ENCODE measurements around the gene TMEM187. TPM values are rescaled to one million over a fixed set of nuclear protein-coding genes. Genes with fewer than 3 reads are reported as not detected.

TMEM187 gene
- total RNA-seq, 1 donor, result 6.9 TPM

- peaks cover 45% of the 10 kb centered on the region for H4K20me1 ChIP-seq (ENCODE audit: insufficient read depth, low read length)
- H3K27me3 ChIP-seq (ENCODE audit: insufficient read depth, low read length), result no peaks in the 10 kb centered on the region
- no peak overlapping the region for H2AFZ ChIP-seq (ENCODE audit: low read length)
- TF ChIP-seq, protein P1, sequence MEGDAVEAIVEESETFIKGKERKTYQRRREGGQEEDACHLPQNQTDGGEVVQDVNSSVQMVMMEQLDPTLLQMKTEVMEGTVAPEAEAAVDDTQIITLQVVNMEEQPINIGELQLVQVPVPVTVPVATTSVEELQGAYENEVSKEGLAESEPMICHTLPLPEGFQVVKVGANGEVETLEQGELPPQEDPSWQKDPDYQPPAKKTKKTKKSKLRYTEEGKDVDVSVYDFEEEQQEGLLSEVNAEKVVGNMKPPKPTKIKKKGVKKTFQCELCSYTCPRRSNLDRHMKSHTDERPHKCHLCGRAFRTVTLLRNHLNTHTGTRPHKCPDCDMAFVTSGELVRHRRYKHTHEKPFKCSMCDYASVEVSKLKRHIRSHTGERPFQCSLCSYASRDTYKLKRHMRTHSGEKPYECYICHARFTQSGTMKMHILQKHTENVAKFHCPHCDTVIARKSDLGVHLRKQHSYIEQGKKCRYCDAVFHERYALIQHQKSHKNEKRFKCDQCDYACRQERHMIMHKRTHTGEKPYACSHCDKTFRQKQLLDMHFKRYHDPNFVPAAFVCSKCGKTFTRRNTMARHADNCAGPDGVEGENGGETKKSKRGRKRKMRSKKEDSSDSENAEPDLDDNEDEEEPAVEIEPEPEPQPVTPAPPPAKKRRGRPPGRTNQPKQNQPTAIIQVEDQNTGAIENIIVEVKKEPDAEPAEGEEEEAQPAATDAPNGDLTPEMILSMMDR (IDR thresholded peaks at IDR 0.05; ENCODE audit: extremely low read depth, low read depth, low read length), result no peak
- H3K27ac ChIP-seq (ENCODE audit: low read depth, low read length), result no peak overlapping the region
- peaks cover 1% of the 10 kb centered on the region for H3K4me1 ChIP-seq (ENCODE audit: insufficient read depth, low read length)
- DNase-seq (ENCODE audit: insufficient read length, low spot score, missing footprints), result no peak
- peaks cover 47% of the 10 kb centered on the region for H3K79me2 ChIP-seq (ENCODE audit: insufficient read depth, low read length)
- H3K4me3 ChIP-seq (ENCODE audit: insufficient read depth, low read length), result no peak overlapping the region
- H3K4me2 ChIP-seq (ENCODE audit: insufficient read depth, low read length), result no peak overlapping the region
- peaks cover 50% of the 10 kb centered on the region for H3K36me3 ChIP-seq (ENCODE audit: insufficient read depth, low read length)
- H3K9me3 ChIP-seq (ENCODE audit: low read depth, low read length), result no peaks in the 10 kb centered on the region
These were observed 11.3 kb upstream of the TMEM187 start for GRCh38 chrX:153961292-153961691.

DNA sequence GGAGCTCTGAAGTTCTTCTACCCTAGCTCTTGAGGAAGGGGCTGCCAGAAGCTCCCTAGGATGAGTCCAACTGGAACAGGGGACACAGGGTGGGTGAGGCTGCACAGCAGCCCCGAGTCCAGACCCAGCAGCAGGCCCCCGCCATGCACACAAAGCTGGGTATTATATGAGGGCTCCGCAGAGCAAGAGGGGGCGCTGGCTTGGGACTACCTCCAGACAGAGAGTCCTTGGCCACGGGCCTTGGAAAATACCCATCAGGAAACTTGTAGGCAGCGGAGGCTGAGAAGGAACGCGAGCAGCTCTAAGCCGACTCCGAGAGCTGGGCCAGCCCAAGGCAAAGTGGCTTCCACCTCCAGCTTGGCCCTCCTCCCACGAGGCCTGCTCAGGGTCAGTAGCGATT is 9.0 kb upstream of the TMEM187 start:
- H3K27me3 ChIP-seq (ENCODE audit: insufficient read depth, low read length), result no peaks in the 10 kb centered on the region
- no peak overlapping the region for H3K27ac ChIP-seq (ENCODE audit: low read depth, low read length)
- TF ChIP-seq, protein P1 (IDR thresholded peaks at IDR 0.05; ENCODE audit: extremely low read depth, low read depth, low read length), result no peak
- H3K4me3 ChIP-seq (ENCODE audit: insufficient read depth, low read length), result no peak overlapping the region
- H4K20me1 ChIP-seq (ENCODE audit: insufficient read depth, low read length), result peaks cover 65% of the 10 kb centered on the region
- peaks cover 23% of the 10 kb centered on the region for H3K4me1 ChIP-seq (ENCODE audit: insufficient read depth, low read length)
- H3K79me2 ChIP-seq (ENCODE audit: insufficient read depth, low read length), result peaks cover 70% of the 10 kb centered on the region
- no peak overlapping the region for H3K4me2 ChIP-seq (ENCODE audit: insufficient read depth, low read length)
- no peak for DNase-seq (ENCODE audit: insufficient read length, low spot score, missing footprints)
- no peak overlapping the region for H2AFZ ChIP-seq (ENCODE audit: low read length)
- peaks cover 33% of the 10 kb centered on the region for H3K36me3 ChIP-seq (ENCODE audit: insufficient read depth, low read length)
- H3K9me3 ChIP-seq (ENCODE audit: low read depth, low read length), result no peaks in the 10 kb centered on the region

GRCh38 chrX:153964105-153964504 is 8.4 kb upstream of the TMEM187 start:
- no peaks in the 10 kb centered on the region for H3K27me3 ChIP-seq (ENCODE audit: insufficient read depth, low read length)
- TF ChIP-seq, protein P1 (IDR thresholded peaks at IDR 0.05; ENCODE audit: extremely low read depth, low read depth, low read length), result no peak
- H3K36me3 ChIP-seq (ENCODE audit: insufficient read depth, low read length), result peaks cover 27% of the 10 kb centered on the region
- H3K4me1 ChIP-seq (ENCODE audit: insufficient read depth, low read length), result peaks cover 28% of the 10 kb centered on the region
- H4K20me1 ChIP-seq (ENCODE audit: insufficient read depth, low read length), result peaks cover 71% of the 10 kb centered on the region
- no peak overlapping the region for H2AFZ ChIP-seq (ENCODE audit: low read length)
- H3K9me3 ChIP-seq (ENCODE audit: low read depth, low read length), result no peaks in the 10 kb centered on the region
- H3K4me3 ChIP-seq (ENCODE audit: insufficient read depth, low read length), result no peak overlapping the region
- H3K27ac ChIP-seq (ENCODE audit: low read depth, low read length), result no peak overlapping the region
- no peak for DNase-seq (ENCODE audit: insufficient read length, low spot score, missing footprints)
- H3K79me2 ChIP-seq (ENCODE audit: insufficient read depth, low read length), result peaks cover 75% of the 10 kb centered on the region
- H3K4me2 ChIP-seq (ENCODE audit: insufficient read depth, low read length), result no peak overlapping the region

DNA sequence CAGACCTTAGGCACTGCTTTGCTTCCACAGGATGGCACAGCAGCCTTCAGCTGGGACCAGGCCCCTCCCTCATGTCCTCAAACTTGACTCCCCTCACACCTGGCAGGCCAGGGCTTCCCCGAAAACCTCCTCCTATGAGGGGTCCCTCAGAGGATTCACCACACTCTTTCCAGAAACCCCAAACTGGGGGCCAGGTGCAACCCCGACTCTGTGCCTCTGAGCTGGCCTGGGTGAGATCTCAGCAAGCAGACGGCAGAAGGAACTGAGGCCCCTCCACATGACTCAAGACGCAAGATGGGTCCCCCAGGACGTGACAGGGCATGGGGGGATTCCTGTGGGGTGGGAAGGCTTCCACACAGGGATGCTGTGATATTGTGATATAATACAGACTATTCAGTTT is 7.1 kb upstream of the TMEM187 start:
- no peak overlapping the region for H3K4me3 ChIP-seq (ENCODE audit: insufficient read depth, low read length)
- no peak overlapping the region for H2AFZ ChIP-seq (ENCODE audit: low read length)
- DNase-seq (ENCODE audit: insufficient read length, low spot score, missing footprints), result no peak
- H3K36me3 ChIP-seq (ENCODE audit: insufficient read depth, low read length), result peaks cover 22% of the 10 kb centered on the region
- H3K79me2 ChIP-seq (ENCODE audit: insufficient read depth, low read length), result peaks cover 83% of the 10 kb centered on the region
- H3K27ac ChIP-seq (ENCODE audit: low read depth, low read length), result no peak overlapping the region
- H3K4me1 ChIP-seq (ENCODE audit: insufficient read depth, low read length), result peaks cover 34% of the 10 kb centered on the region
- peaks cover 77% of the 10 kb centered on the region for H4K20me1 ChIP-seq (ENCODE audit: insufficient read depth, low read length)
- TF ChIP-seq, protein P1 (IDR thresholded peaks at IDR 0.05; ENCODE audit: extremely low read depth, low read depth, low read length), result no peak
- no peaks in the 10 kb centered on the region for H3K27me3 ChIP-seq (ENCODE audit: insufficient read depth, low read length)
- no peaks in the 10 kb centered on the region for H3K9me3 ChIP-seq (ENCODE audit: low read depth, low read length)
- H3K4me2 ChIP-seq (ENCODE audit: insufficient read depth, low read length), result no peak overlapping the region

Data from osteoblast (primary cell).